HG03175 (cell line): Measurements from ENCODE around the gene STK11.
"Not testable (repeated sequence)": the region's sequence is repeated elsewhere in the genome, so short reads cannot be mapped to it uniquely, and the experiment has no call there.

Experiments
- ATAC-seq: cut with Tn5 transposase; IDR thresholded peaks from one replicate; pipeline ENCODE4 v1.9.1; 2021; ENCODE audit warnings: mild to moderate bottlenecking, moderate library complexity; ENCODE audit not compliant: unreplicated experiment

Gene STK11

DNA sequence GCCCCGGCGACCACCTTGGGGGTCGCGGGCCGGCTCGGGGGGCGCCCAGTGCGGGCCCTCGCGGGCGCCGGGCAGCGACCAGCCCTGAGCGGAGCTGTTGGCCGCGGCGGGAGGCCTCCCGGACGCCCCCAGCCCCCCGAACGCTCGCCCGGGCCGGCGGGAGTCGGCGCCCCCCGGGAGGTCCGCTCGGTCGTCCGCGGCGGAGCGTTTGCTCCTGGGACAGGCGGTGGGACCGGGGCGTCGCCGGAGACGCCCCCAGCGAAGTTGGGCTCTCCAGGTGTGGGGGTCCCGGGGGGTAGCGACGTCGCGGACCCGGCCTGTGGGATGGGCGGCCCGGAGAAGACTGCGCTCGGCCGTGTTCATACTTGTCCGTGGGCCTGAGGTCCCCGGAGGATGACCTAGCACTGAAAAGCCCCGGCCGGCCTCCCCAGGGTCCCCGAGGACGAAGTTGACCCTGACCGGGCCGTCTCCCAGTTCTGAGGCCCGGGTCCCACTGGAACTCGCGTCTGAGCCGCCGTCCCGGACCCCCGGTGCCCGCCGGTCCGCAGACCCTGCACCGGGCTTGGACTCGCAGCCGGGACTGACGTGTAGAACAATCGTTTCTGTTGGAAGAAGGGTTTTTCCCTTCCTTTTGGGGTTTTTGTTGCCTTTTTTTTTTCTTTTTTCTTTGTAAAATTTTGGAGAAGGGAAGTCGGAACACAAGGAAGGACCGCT, 729 bp downstream of the STK11 start:
- ATAC-seq, result no peak

DNA sequence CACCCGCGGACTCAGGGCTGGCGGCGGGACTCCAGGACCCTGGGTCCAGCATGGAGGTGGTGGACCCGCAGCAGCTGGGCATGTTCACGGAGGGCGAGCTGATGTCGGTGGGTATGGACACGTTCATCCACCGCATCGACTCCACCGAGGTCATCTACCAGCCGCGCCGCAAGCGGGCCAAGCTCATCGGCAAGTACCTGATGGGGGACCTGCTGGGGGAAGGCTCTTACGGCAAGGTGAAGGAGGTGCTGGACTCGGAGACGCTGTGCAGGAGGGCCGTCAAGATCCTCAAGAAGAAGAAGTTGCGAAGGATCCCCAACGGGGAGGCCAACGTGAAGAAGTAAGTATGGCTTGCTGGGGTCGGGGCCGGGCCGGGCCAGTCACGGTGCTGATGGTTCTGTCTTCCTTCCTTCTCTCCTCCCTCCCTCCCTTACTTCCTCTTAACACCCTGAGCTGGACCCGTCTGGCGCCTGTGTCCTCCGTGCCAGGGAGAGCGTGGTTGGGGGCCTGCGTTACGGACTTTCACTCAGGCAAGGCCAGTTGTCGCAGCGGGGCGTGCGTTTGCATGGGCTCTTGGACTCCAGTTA, 1.4 kb downstream of the STK11 start:
- no peak for ATAC-seq

DNA sequence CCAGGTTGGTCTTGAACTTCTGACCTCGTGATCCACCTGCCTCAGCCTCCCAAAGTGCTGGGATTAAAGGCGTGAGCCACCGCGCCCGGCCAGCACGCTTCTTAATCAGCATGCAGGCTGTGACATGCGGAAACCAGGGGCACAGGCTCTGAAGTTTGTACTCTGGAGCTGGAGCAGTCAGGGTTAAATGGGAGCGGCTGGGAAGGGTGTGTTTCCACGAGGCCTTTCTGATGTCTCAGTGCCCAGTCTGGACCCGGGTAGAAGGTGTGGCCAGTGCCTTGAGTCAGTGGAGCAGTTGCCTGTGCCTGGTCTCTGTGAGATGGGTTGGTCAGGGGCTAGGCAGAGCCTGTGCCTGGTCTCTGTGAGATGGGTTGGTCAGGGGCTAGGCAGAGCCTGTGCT, 3.3 kb downstream of the STK11 start:
- not testable (repeated sequence) for ATAC-seq

DNA sequence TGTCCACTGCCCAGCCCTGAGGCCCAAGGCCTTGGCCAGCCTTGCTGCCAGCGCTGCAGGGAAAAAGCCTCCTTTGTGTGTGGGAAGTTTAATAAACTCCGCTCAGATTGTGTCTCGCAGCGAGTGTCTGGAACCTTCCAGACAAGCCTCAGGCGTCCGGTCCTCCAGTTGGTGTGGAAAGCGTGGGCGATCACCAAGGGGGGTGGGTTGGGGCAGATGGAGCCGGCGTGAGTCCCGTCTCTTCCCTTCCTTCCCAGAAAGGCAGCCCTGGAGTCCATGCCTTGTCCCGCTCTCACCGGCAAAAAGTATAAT, 4.6 kb downstream of the STK11 start:
- no peak for ATAC-seq

DNA sequence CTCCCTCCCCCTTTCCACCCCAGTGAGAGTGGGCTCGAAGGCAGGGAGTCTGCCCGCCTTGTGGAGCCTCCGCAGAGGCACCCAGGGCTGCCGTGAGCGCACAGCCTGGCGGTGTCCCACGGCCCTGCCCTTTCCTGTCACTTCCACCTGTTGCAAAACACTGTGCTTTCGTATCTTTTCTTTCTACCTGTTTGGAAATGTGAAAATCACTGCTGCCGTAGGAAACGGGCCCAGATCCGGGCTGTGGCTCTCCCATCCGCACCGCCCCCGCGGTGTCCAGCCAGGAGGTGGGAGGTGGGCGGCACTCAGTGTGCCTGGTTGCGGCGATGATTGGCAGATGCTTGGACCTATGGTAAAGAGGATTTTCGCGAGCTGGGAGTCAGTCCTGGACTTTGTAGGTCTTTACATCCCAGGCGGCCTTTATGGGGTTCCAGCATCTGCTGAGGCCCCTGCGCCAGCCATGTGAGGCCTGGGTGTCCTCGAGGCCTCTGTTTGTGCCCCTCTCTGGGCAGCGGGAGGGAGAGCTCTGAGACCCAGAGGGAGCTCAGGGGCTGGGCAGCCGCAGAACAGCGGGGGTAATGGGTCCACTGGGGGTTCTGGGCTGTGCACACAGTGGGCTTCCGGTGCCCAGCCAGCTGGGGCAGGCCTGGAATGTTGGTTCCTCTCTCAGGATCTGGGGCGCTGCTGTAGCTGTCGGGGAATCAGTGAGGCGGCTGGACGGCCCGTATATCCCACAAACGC, 6.1 kb downstream of the STK11 start:
- ATAC-seq, result no peak

DNA sequence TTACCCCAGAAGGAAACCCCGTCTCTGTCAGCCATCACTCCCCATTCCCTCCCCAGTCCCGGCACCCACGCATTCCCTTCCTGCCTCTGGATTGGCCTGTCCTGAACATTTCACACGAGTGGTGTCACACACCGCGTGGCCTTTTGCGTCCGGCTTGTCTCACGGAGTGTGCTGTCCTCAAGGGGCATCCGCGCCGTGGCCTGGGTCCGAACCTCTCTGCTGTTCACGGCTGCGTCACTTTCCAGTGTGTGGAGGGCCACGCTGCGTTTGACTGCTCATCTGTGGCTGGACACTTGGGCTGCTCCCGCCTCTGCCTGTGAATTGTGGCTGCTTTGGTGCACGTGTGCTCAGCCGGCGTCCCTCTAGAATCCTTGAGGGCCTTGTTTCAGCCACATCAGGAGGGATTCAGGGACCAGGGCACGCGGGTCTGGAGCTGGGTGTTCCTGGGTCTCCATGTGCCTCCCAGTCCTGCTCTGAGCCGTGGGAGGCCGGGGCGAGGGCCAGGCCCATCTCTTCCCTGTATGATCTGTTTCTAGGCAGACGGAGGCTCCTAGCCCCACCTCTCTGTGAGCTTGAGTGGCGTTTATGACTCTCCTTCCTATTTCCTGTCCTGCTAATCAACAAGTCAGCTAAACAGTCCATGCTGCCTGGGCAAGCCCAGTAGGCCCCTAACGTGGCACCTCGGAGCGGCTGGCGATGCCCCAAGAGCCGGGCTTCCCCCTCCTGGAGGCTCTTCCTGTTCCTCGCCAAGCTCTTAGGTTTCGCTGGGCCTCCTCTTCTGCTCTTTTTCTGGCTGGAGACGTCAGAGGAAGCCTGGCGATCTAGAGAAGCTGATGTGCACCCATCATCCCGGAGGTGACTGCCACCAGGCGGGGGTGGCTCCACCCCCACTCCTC, 8.1 kb downstream of the STK11 start:
- no peak for ATAC-seq

DNA sequence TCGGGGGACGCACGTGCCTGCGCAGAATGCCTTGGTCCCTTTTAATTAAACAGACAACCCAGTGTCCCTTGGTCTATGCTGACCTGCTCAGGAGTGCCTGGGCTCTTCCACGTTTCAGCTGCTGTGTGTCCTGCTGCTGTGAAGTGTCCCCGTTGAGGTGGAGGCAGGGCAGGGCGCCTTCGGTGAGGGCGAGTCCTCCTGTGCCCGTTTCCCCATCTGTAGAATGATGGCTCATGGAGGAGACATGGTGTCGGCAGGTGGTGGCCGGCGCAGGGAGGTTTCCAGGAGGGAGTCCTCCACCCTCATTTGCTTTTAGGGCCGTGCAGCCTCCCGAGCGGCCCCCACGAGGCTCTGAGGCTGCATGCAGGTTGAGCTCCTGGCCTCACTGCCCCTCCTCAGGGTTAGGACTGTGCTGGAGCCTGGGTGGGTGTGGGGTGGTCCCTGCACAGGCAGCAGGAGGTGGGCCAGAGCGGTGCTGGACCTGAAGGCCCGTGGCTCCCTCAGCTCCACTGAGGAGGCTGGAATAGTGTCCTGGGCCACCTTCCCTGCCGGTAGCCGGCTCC, 8.8 kb downstream of the STK11 start:
- ATAC-seq, result no peak

DNA sequence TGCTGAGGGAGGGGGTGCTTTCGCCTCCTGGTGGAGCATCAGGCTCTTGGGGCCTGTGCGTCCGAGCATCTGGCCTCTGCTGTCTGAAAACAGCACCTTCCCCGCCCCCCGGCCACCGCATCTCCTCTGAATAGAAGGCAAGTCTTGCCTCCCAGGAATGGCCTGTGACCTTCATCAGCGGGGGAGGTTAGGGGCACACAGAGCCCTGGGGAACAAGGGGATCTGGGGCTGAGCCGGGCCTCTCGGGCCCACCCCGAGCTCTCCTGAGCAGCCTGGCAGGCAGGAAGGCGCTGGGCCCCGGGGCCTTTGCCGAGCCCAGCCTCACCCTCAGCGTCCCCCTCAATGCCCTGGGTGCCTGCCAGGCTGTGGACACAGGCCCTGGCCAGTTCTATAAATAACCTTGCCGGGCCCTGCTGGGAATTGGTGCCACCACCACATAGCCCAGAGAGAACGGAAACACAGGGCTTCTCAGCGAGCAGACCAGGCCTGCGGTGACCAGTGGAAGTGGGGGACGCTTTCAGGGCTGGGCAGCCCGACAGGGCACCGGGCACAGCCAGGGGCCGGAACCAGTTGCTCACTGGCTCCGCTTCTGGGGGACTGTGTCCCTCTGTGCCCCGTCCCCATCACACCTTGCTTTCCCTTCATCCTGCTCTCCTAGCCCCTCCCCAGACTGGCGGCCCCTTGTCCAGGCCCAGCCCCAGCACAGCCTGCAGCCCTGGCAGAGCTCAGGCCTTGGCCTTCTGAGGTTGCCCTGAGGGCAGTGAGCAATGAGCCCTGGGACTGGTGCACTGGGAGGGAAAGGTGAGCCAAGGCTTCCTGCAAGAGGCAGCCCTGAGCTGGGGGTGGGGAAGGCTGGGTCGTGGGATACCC, 9.5 kb downstream of the STK11 start:
- no peak for ATAC-seq

DNA sequence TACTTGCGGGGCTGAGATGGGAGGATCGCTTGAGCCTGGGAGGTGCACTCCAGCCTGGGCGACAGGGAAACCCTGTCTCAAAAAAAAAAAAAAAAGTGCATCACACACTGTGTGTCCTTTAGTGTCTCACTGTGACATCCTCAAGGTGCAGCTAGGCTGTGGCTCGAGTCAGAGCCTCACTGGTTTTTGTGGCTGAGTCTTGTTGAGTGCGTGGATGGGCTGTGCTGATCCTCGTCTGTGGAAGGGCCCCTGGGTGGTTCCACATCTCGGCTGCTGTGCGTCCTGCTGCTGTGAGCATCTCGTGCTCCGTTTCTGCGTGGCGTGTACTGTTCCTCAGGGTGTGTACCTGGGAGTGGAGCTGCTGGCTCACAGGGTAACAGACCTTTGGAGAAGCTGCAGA, 11.2 kb downstream of the STK11 start:
- ATAC-seq, result no peak

DNA sequence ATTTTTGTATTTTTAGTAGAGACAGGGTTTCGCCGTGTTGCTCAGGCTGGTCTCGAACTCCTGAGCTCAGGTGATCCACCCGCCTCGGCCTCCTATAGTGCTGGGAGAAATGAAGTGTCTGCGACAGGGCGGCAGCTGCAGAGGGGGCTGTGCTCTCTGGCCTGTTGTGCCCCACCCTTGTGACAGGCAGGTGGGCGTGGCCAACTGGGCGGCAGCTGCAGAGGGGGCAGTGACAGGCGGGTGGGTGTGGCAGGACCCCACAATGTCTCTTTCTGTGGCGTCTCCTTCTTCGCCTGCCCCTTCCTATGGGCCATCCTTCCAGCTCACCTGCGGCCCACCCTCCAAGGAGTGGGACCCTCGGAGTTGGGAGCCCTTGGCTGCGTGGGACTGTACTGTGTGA, 11.8 kb downstream of the STK11 start:
- ATAC-seq, result no peak

DNA sequence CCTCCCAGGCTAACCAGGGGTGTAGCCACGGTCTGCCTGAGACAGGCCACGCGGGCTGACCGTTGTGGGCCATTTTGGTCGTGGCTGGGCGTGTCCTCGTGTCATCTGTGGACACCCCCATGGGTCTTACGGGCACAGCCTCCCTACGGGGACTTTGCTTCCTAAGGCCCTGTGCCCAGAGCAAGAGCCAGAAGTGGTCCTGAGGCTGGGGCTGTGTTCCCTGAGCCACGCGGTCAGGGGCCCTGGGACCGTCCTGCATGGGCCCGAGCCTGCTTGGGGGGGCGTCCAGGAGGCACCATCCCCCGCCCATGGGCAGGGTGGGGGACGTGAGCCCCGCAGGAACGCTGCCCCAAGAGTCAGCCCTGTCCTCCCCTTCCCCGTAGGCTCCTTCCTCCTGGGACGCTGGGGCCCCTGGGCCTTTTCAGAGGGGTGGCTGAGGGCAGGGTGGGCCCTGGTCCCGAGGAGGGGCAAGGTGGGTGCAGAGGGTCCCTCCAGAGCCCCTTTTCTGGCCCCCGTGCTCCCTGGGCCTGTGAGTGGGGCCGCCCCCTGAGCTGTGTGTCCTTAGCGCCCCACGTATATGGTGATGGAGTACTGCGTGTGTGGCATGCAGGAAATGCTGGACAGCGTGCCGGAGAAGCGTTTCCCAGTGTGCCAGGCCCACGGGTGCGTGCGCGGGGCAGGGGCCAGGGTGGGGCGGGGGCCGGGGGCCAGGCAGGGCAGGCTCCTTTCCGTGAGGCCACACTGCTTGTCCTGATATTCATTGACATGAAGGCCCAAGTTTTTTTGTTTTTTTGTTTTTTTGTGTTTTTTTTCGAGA, 13.4 kb downstream of the STK11 start:
- ATAC-seq, result no peak

DNA sequence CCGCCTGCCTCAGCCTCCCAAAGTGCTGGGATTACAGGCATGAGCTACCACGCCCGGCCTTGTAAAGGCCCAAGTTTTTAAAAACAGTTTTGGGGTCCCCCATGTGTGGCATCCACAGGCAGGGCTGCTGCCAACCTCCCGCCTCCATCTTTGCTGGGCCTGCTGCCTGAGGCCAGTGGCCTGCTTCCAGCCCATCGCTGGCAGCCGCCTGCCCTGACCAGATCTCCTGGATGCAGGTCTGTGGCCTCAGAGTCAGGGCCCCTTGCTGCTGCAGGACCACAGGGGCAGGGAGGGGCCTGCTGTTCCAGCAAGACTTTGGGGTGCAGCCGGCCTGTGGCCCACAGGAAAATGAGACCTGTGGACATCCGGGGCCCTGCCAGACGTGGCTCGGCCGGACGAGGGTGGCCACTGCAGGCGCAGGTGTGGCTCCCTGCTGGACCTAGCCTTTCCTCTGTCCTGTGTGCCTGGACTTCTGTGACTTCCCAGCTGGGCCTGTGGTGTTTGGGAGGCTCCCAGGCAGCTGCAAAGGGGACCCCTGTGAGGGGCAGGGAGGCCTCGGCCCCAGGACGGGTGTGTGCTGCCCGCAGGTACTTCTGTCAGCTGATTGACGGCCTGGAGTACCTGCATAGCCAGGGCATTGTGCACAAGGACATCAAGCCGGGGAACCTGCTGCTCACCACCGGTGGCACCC, 14.4 kb downstream of the STK11 start:
- no peak for ATAC-seq

DNA sequence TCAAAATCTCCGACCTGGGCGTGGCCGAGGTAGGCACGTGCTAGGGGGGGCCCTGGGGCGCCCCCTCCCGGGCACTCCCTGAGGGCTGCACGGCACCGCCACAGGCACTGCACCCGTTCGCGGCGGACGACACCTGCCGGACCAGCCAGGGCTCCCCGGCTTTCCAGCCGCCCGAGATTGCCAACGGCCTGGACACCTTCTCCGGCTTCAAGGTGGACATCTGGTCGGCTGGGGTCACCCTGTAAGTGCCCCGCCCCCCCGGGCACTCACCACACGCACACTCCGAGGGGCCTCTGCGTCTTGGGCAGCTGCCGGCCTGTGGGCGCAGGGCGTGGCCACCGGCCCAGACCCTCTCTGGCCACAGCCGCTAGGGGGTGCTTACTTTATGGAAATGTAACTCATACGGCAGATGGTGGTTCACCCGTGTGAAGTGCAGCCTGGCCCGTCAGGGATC, 14.9 kb downstream of the STK11 start:
- no peak for ATAC-seq

DNA sequence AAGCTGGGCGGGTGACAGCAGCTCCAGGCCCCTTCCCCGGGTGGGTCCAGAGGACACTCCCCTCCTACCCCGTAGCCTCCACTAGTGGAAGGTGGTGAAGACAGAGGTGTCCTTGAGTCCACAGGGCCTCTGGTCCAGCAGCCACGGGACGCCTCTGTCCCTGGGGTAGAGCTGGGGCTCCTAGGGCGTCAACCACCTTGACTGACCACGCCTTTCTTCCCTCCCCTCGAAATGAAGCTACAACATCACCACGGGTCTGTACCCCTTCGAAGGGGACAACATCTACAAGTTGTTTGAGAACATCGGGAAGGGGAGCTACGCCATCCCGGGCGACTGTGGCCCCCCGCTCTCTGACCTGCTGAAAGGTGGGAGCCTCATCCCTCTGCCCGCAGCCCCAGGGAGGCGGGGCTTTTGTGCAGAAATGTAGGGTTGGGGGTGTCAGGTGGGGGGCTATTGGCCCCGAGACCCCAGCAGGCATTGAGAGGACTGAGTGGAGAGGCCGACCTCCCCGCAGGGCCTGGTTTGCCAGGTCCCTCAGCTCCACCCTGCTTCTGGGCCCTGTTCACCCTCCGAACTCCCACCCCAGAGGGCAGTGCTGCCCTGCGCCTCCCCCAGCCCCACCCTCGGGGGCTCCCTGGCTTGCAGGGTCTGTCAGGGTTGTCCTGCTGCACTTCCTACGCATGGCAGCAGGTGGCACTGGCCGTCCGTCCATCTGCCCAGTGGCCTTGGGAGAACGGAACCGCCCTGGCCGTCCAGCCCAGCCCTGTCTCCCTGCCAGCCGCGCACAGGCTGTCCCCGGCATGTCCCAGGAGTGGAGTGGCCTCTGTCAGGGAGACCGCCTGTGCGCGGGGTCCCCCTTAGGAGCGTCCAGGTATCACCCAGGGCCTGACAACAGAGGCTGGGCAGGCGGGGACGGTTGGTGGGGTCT, 15.7 kb downstream of the STK11 start:
- no peak for ATAC-seq

DNA sequence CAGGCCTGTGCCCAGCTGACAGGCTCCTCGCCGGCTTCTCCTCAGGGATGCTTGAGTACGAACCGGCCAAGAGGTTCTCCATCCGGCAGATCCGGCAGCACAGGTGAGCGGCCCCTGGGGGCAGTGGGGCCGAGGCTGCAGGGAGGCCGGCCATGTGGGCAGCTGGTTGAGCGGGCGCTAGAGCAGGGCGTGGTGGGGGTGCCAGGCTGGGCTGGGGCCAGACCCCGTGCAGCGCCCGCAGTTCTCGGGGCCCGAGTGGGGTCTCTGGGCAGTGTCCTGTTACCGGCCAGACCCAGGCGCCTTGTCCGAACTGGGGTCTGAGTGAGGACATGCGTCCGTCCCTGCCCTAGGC, 16.3 kb downstream of the STK11 start:
- no peak for ATAC-seq

DNA sequence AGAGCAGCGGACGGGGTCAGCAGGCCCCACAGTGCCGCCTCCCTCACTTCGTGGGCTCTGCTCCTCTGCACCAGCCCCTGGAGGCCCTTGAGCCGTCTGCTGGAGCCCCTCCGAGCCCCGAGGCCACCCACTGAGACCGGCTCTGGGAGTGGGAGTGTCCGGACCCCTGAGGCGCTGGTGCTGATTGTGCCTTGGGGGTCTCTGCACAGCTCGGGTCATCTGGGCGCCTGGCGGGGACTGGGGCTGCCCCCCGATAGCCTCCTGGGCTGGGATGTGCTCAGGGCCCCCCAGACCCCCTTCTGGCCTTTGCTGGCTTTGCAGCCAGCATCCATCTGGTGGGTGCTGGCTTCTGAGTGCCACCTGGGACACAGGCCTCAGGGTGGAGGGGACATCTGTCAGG, 16.8 kb downstream of the STK11 start:
- ATAC-seq, result no peak

DNA sequence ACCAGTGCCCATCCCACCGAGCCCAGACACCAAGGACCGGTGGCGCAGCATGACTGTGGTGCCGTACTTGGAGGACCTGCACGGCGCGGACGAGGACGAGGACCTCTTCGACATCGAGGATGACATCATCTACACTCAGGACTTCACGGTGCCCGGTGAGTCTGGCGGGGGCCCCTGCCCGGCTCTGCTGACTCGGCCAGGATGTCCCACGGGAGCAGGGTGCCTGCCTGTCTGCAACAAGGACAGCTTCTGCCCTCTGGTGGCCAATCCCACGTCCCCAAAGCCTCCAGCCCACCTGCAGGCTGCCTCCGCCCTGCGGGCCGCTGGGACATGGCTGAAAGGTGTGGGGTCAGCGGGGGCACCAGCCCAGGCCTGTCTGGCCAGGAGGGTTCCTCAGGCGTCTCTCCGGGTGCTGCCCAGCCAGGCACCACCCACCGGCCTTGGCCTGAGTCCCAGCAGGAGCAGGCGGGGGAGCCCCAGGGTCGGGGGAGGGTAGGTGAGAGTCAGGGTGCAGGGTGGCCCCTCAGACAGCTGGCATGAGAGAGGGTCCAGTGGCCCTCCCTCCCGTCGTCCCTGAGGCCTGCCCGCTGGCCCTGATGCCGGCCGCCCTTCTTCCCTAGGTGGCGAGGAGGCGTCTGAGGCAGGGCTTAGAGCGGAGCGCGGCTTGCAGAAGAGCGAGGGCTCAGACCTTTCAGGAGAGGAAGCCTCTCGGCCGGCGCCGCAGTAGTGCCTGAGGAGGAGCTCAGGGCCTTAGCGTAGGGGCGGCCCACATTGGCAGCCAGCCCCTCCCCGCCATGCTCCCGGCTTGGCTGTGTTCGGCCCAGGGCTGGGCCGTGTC, 17.7 kb downstream of the STK11 start:
- no peak for ATAC-seq
